Osteoblast (primary cell): ENCODE data around the gene ARIH1. TPM values are rescaled to one million over a fixed set of nuclear protein-coding genes. Genes with fewer than 3 reads are reported as not detected.

Experiments used
- DNase-seq: peaks from one replicate; pipeline ENCODE4 v3.0.0; 2011; ENCODE audit warnings: low spot score, mixed read lengths; ENCODE audit not compliant: insufficient read length; ENCODE audit errors: missing footprints
- H2AFZ ChIP-seq: 2 replicates; pipeline ENCODE4 v1.6.0; 2011; ENCODE audit warnings: mild to moderate bottlenecking, low read length
- H3K27ac ChIP-seq: 2 replicates; pipeline ENCODE4 v1.5.1; 2011; ENCODE audit warnings: mild to moderate bottlenecking, low read depth, low read length, moderate library complexity
- H3K27me3 ChIP-seq: 2 replicates; pipeline ENCODE4 v1.6.0; 2012; ENCODE audit warnings: mild to moderate bottlenecking, control low read depth, inconsistent platforms, low read length, moderate library complexity; ENCODE audit not compliant: insufficient read depth
- H3K36me3 ChIP-seq: 2 replicates; pipeline ENCODE4 v1.5.1; 2011; ENCODE audit warnings: mild to moderate bottlenecking, low read length, control low read depth, moderate library complexity; ENCODE audit not compliant: insufficient read depth
- H3K4me1 ChIP-seq: 2 replicates; pipeline ENCODE4 v1.5.1; 2011; ENCODE audit warnings: mild to moderate bottlenecking, low read length, control low read depth, moderate library complexity; ENCODE audit not compliant: insufficient read depth
- H3K4me2 ChIP-seq: 2 replicates; pipeline ENCODE4 v1.6.0; 2011; ENCODE audit warnings: mild to moderate bottlenecking, low read length; ENCODE audit not compliant: insufficient read depth
- H3K4me3 ChIP-seq: fragments of 200-600 bp; sonication (generic); 3 replicates; pipeline ENCODE4 v1.5.1; 2012; ENCODE audit warnings: mild to moderate bottlenecking, low read length, inconsistent platforms; ENCODE audit not compliant: insufficient read depth
- H3K79me2 ChIP-seq: 2 replicates; pipeline ENCODE4 v1.6.0; 2012; ENCODE audit warnings: mild to moderate bottlenecking, low read length, control low read depth, inconsistent platforms; ENCODE audit not compliant: insufficient read depth
- H3K9me3 ChIP-seq: 2 replicates; pipeline ENCODE4 v1.5.1; 2011; ENCODE audit warnings: low read depth, low read length, control low read depth
- H4K20me1 ChIP-seq: 2 replicates; pipeline ENCODE4 v1.6.0; 2012; ENCODE audit warnings: mild to moderate bottlenecking, low read length, control low read depth; ENCODE audit not compliant: insufficient read depth
- CTCF ChIP-seq: IDR thresholded peaks from 2 replicates; pipeline ENCODE4 v1.5.1; 2011; ENCODE audit warnings: mild to moderate bottlenecking, low read depth, low read length, moderate library complexity; ENCODE audit errors: extremely low read depth
- total RNA-seq: library from RNA; depleted of rRNA; stranded (reverse); fragments of >200 nt; gene quantifications from 2 replicates; pipeline ENCODE4 v1.2.3, GENCODE V29; 2012

Gene ARIH1
- total RNA-seq, 1 donor: 32.6 TPM

- no peak overlapping the region for H3K4me2 ChIP-seq
- H2AFZ ChIP-seq: no peak overlapping the region
- no peak overlapping the region for H3K27ac ChIP-seq
- peaks cover 19% of the 10 kb centered on the region for H3K4me1 ChIP-seq
- peaks cover 98% of the 10 kb centered on the region for H3K79me2 ChIP-seq
- no peaks in the 10 kb centered on the region for H3K27me3 ChIP-seq
- no peak for TF ChIP-seq CTCF
- no peaks in the 10 kb centered on the region for H3K9me3 ChIP-seq
- DNase-seq: no peak
- H3K4me3 ChIP-seq: no peak overlapping the region
- H3K36me3 ChIP-seq: peaks cover 13% of the 10 kb centered on the region
- peaks cover 78% of the 10 kb centered on the region for H4K20me1 ChIP-seq
Observed at GRCh38 chr15:72481015-72481659, 7.0 kb downstream of the ARIH1 start.

- no peak for DNase-seq
- TF ChIP-seq CTCF: no peak
- Histone ChIP-seq H3K36me3 (peaks cover 13% of the 10 kb centered on the region), H3K79me2 (peaks cover 98% of the 10 kb centered on the region), H3K9me3 (no peaks in the 10 kb centered on the region), H2AFZ (no peak overlapping the region), H3K4me3 (no peak overlapping the region), H4K20me1 (peaks cover 77% of the 10 kb centered on the region), H3K4me1 (peaks cover 20% of the 10 kb centered on the region), H3K4me2 (no peak overlapping the region), H3K27me3 (no peaks in the 10 kb centered on the region), H3K27ac (no peak overlapping the region)
Observed at GRCh38 chr15:72482275-72482674, 8.1 kb downstream of the ARIH1 start.

GRCh38 chr15:72483279-72483678 lies 9.1 kb downstream of the ARIH1 start:
- Histone ChIP-seq H3K4me2 (no peak overlapping the region), H4K20me1 (peaks cover 80% of the 10 kb centered on the region), H3K9me3 (no peaks in the 10 kb centered on the region), H3K4me3 (no peak overlapping the region), H2AFZ (no peak overlapping the region), H3K36me3 (peaks cover 8% of the 10 kb centered on the region), H3K79me2 (peaks cover 98% of the 10 kb centered on the region), H3K27ac (no peak overlapping the region), H3K4me1 (peaks cover 25% of the 10 kb centered on the region), H3K27me3 (no peaks in the 10 kb centered on the region)
- no peak for DNase-seq
- no peak for TF ChIP-seq CTCF

- Histone ChIP-seq H4K20me1 (peaks cover 88% of the 10 kb centered on the region), H3K79me2 (peaks cover 98% of the 10 kb centered on the region), H3K4me2 (no peak overlapping the region), H3K27ac (no peak overlapping the region), H3K36me3 (peaks cover 11% of the 10 kb centered on the region), H3K27me3 (no peaks in the 10 kb centered on the region), H2AFZ (no peak overlapping the region), H3K4me1 (peaks cover 28% of the 10 kb centered on the region), H3K4me3 (no peak overlapping the region), H3K9me3 (no peaks in the 10 kb centered on the region)
- no peak for TF ChIP-seq CTCF
- DNase-seq: no peak
Observed at GRCh38 chr15:72486144-72486543, 12.0 kb downstream of the ARIH1 start.
